Muscle of back (tissue), 13 donors: Measurements from ENCODE around the gene ELP6. TPM values are rescaled to one million over a fixed set of nuclear protein-coding genes. Genes with fewer than 3 reads are reported as not detected.
A peak's percentile ranks its signal among the peaks of the same experiment; 100 is the strongest.

Experiments
- DNase-seq, 3 donors: peaks; one replicate each; pipeline versions ENCODE4 v3.0.0 to v3.0.0-alpha.2; 2013
- long read RNA-seq, 9 donors: transcript quantifications; one replicate each; lab custom pipeline, GENCODE V29; 2026
- polyA plus RNA-seq, 10 donors: library from polyadenylated mRNA; unstranded; fragments of 120-200 nt; gene quantifications; one replicate each; pipeline ENCODE4 v1.2.1, GENCODE V29; 2013; ENCODE audit not compliant: insufficient read length in 10 of 10

Gene ELP6
- polyA plus RNA-seq: 10 to 100 TPM; 22.2 to 31.2 (median 26.4) TPM
- long read RNA-seq, donor 1, partial matches to known transcripts: 6 of 10 reads
- long read RNA-seq, donor 1, other reads (novel, unspliced or antisense): 0 of 10 reads
- long read RNA-seq, donor 2, partial matches to known transcripts: 0 of 2 reads
- long read RNA-seq, donor 2, other reads (novel, unspliced or antisense): 0 of 2 reads
- long read RNA-seq, donor 3: 0 reads
- long read RNA-seq, donor 4, partial matches to known transcripts: 6 of 8 reads
- long read RNA-seq, donor 4, other reads (novel, unspliced or antisense): 0 of 8 reads
- long read RNA-seq, donor 5, transcript ELP6-201 (7 exons, 1,401 nt): major isoform, 7 of 14 reads
- long read RNA-seq, donor 5, partial matches to known transcripts: 7 of 14 reads
- long read RNA-seq, donor 5, other reads (novel, unspliced or antisense): 0 of 14 reads
- long read RNA-seq, donor 6, transcript ELP6-201 (7 exons, 1,401 nt): major isoform, 5 of 16 reads
- long read RNA-seq, donor 6, partial matches to known transcripts: 10 of 16 reads
- long read RNA-seq, donor 6, other reads (novel, unspliced or antisense): 0 of 16 reads
- long read RNA-seq, donor 7, partial matches to known transcripts: 5 of 9 reads
- long read RNA-seq, donor 7, other reads (novel, unspliced or antisense): 0 of 9 reads
- long read RNA-seq, donor 8, transcript ELP6-201 (7 exons, 1,401 nt): major isoform, 6 of 18 reads
- long read RNA-seq, donor 8, partial matches to known transcripts: 8 of 18 reads
- long read RNA-seq, donor 8, other reads (novel, unspliced or antisense): 0 of 18 reads
- long read RNA-seq, donor 9: 0 reads

DNA sequence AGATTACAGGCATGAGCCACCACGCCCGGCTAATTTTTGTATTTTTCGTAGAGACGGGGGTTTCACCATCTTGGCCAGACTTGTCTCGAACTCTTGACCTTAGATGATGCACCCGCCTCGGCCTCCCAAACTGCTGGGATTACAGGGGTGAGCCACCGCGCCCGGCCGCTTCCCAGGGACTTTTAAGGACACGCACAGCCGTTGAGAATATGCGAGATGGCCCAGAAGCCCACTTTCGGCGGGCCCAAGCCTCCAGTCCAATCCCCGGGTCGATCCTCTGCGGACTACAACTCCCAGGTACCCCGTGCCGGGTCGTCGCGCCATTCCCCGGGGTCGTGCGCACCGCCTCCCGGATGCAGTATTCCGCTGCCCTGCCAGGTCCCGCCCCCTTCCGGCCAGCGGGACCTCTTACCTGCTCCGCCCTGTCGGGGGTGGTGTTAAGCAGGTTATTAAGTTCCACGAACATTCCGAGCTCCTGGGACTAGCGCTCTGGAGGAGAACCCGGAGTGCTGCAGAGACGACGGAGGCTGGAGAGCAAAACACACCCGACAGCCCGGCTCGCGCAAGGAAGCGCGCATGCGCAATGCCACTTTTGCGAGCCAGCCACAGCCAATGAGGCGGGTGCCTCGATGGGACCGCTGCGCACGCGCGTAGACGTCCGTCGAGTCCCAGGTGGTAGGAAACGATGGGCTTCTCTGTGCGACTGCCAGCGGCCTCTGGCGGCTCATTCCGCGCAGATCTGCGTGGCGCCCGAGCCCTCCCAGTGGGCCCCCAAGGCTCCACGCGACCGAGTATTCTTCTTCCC, at the start of gene ELP6:
ELP6 (minus strand) TSS at position 588 of the 805 bp plus-strand sequence; CDS start at position 466, 122 bp downstream.
- peak; percentile 97 to 100 (median 99) for DNase-seq

- no peak for DNase-seq
These were observed 42.8 kb upstream of the ELP6 start for GRCh38 chr3:47556351-47556750.

DNA sequence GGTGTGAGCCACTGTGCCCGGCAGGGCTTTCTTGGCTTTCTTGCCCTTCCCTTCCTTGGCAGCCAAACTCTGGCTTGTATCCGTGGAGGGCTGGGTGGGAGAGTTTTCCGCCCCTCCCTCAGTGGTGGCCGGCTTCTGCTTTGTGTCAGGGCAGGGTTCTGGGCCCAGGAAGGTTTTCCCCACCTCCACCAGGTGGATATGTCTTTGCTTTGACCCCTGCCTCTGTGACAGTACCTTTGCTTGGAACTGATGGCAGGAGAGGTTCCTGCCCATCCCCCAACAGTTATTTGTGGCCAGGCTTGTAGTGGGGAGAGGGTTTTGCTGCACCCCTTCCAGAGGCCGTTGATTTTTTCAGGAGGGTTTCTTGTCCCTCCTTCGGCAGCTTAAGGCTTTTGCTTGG, 40.8 kb upstream of the ELP6 start:
- DNase-seq: no peak

DNA sequence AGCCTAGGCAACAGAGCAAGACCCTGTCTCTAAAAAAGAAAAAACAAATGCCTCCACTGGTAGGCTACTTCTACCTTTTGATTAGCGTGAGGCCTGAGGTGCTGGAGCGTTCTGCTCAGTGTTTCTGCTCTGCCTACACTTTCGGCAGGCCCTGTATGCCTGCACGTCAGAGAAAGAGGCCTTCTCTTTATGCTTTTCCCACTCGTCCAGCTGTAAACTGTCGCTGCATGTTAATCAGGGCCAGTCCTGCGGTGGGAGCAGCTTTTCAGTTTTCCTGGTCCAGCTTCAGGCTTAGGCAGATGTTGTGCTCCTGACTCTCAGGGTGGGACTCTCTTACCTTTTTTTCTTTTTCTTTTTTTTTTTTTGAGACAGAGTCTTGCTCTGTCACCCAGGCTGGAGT, 39.9 kb upstream of the ELP6 start:
- no peak for DNase-seq

- DNase-seq: peak in 2 of 3 donors; percentile 16 to 22
These were observed 29.1 kb upstream of the ELP6 start for GRCh38 chr3:47542471-47543173.

DNA sequence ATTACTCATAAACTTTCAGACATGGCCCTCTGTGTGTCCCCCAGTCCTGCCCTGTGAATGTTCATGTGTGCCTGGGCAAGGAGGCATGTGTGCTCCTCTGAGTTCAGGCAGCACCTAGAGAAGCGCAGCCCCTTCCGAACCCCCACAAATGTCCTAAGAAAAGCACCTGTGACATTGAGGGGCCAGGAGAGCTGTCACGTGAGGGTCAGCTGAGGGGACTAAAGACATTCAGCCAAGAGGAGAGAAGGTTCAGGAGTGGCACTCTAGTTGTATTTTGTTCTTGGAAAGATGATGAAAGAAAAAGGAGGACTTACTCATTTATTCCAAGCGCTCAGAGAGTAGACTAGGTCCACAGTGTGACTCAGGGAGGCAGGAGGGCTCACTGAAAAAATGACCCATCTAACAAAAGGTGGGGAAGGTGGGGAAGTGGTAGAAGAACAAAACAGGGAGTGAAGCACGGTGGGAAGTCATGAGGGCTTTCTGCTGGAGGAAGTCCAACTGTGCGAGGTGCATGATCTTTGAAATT, 28.1 kb upstream of the ELP6 start:
- no peak for DNase-seq

DNA sequence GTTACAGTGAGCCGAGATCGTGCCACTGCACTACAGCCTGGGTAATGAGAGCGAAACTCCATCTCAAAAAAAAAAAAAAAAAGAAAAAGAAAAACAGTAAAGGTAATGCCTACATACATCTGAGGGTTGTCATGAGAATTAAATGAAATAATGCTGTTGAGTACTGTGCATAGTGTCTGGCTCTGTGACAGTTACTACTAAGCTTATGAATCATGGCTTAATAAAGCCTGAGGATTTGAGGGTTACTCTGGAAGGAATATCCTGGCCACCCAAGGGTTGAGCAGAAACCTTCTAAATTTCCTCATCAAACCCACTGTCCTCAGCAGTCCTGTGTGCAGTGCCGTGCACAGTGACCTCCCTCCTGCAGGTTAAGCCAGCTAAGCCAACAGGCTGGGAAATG, 26.8 kb upstream of the ELP6 start:
- DNase-seq: no peak

DNA sequence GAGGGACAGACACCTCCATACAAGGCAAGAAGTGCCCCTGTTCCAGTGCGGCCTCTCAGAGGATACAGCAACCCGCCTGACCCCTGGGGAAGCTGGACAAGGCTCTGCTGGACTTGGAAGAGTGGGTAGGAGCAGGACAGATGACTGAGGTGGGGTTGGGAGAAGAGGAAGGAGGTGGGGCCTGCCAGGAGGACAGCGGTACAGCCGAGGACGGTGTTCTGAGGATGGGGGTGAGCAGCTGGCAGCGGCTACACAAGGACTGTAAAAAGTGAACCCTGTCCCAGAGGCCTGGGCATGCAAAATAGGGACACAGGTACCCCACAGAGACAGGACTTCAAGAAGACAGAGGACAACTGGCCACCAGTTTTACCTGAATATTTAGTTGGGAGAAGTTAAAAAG, 23.5 kb upstream of the ELP6 start:
- DNase-seq: no peak

GRCh38 chr3:47536221-47536891, 22.8 kb upstream of the ELP6 start:
- no peak for DNase-seq

- DNase-seq: no peak
These were observed 20.5 kb upstream of the ELP6 start for GRCh38 chr3:47533996-47534454.

GRCh38 chr3:47533481-47533880, 20.0 kb upstream of the ELP6 start:
- no peak for DNase-seq

GRCh38 chr3:47527952-47528725, 14.6 kb upstream of the ELP6 start:
- no peak for DNase-seq

GRCh38 chr3:47525617-47526016, 12.1 kb upstream of the ELP6 start:
- DNase-seq: no peak

DNA sequence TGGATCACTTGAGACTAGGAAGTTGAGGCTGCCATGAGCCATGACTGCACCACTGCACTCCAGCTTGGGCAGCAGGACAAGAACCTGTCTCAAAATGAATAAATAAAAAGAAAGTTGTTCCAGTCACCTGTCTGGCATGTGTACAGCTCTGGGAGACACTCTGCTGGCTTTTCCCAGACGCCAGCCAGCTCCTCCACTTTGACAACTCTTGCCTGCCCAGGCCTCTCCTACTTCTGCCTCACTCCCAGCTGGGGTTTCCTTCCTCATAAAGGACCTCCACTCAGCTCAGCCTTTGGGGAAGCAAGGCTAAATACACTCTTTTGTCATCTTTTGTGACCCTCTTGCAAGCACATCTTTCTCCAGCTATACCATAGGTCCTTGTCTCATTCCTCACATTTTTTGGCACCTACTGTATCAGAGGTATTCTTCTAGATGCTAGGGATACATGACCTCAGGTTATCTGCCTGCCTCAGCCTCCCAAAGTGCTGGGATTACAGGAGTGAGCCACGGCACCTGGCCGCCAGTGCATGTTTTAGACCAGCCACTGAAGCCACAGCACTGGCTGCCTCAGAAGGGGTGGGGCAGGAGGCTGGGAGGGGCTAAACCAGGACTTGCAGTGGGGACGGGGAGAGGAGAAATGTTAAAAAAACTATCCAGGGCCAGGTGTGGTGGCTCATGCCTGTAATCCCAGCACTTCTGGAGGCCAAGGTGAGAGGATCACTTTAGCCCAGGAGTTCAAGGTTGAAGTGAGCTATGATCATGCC, 10.0 kb upstream of the ELP6 start:
- no peak for DNase-seq

- DNase-seq: peak; percentile 83 to 93 (median 87)
These were observed 8.8 kb upstream of the ELP6 start for GRCh38 chr3:47522082-47522987.

- no peak for DNase-seq
These were observed 7.2 kb upstream of the ELP6 start for GRCh38 chr3:47520756-47521155.

DNA sequence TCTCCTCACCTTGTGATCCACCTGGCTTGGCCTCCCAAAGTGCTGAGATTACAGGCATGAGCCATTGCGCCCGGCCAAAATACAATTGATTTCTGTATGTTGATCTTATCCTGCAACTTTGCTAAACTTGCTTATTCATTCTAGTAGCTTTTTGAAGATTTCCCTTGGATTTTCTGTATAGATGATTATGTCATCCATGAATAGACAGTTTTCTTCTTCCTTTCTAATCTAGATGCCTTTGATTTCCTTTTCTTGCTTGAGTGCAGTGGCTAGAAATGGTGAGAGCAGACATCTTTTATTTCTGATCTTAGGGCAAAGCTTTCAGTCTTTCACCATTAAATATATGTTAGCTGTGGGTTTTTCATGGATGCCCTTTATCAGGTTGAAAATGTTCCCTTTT, 4.4 kb upstream of the ELP6 start:
- DNase-seq: no peak

DNA sequence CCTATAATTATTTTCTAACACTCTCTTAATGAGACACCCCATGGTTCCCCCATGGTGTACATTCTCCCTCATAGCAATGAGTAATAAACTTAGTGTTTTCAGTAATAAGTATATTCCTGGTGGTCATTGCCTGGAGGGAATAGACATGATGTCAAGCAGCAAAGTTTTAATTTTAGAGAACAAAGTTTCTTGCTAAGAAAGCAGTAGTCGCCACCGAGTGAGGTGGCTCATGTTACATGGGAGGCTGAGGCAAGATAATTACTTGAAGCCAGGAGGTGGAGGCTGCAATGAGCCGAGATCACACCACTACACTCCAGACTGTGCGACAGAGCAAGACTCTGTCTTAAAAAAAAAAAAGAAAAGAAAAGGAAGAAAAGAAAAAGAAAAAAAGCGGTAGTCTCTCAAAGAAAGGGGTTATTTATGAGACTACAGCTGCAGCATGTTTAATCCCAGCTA, 2.4 kb upstream of the ELP6 start:
- DNase-seq: no peak
